SK-N-SH (cell line): Measurements from ENCODE around the gene IFNL3. TPM values are rescaled to one million over a fixed set of nuclear protein-coding genes. Genes with fewer than 3 reads are reported as not detected.

Experiments used
- CTCF ChIA-PET: fragments of 300-600, 350-600 bp; formaldehyde crosslinking; extraction: SDS; loops from one replicate; lab custom pipeline; 2021; lab: Yijun Ruan, JAX
- POLR2A ChIA-PET: fragments of 350-600 bp; sonication (Branson Sonifier 250); formaldehyde crosslinking; extraction: SDS; loops from one replicate; lab custom pipeline; 2020; ENCODE audit warnings: antibody characterized with exemption, inconsistent platforms; lab: Yijun Ruan, JAX
- DNase-seq: peaks from one replicate; pipeline ENCODE4 v3.0.0; 2012
- H2AFZ ChIP-seq: fragments of 200-600 bp; sonication (generic); 2 replicates; pipeline ENCODE4 v1.8.1; 2016; ENCODE audit warnings: antibody characterized with exemption, mild to moderate bottlenecking, low read depth
- H3F3A ChIP-seq: fragments of 200-600 bp; sonication (generic); replicated peaks from 2 replicates; pipeline ENCODE3; 2016; ENCODE audit warnings: antibody characterized with exemption, mild to moderate bottlenecking; ENCODE audit not compliant: insufficient read depth
- H3K27ac ChIP-seq, 2 experiments: fragments of 200-500 bp in 1 of 2; fragments of 200-600 bp in 1 of 2; sonication (Bioruptor generic) in 1 of 2; sonication (generic), shearing (Covaris generic) in 1 of 2; 2 replicates each; pipeline versions ENCODE4 v1.5.1 to v1.6.1; 2014 to 2016; ENCODE audit warnings: low read depth in 2 of 2, inconsistent platforms in 1 of 2, low read length in 1 of 2, mild to moderate bottlenecking in 1 of 2, mixed read lengths in 1 of 2
- H3K27me3 ChIP-seq: fragments of 200-600 bp; sonication (generic), shearing (Covaris generic); 2 replicates; pipeline ENCODE4 v1.6.1; 2016; ENCODE audit warnings: mixed run types; ENCODE audit not compliant: insufficient read depth
- H3K36me3 ChIP-seq, 2 experiments: fragments of 200-500 bp in 1 of 2; fragments of 200-600 bp in 1 of 2; sonication (Bioruptor generic) in 1 of 2; sonication (generic) in 1 of 2; replicated peaks in 1 of 2; 2 replicates each; pipeline versions ENCODE3 to v1.5.1; 2014 to 2016; ENCODE audit warnings: low read length in 1 of 2, mild to moderate bottlenecking in 1 of 2; ENCODE audit not compliant: insufficient read depth in 2 of 2, control insufficient read depth in 1 of 2
- H3K4me1 ChIP-seq, 2 experiments: fragments of 200-500 bp in 1 of 2; fragments of 200-600 bp in 1 of 2; sonication (Bioruptor generic) in 1 of 2; sonication (generic), shearing (Covaris generic) in 1 of 2; 2 replicates each; pipeline versions ENCODE4 v1.5.1 to v1.6.1; 2014 to 2016; ENCODE audit warnings: low read depth in 1 of 2, low read length in 1 of 2, mixed run types in 1 of 2; ENCODE audit not compliant: insufficient read depth in 2 of 2, control insufficient read depth in 1 of 2
- H3K4me2 ChIP-seq: fragments of 200-600 bp; sonication (generic), shearing (Covaris generic); 2 replicates; pipeline ENCODE4 v1.6.1; 2017; ENCODE audit warnings: mixed run types
- H3K4me3 ChIP-seq, 2 experiments: fragments of 200-500 bp in 1 of 2; fragments of 200-600 bp in 1 of 2; sonication (Bioruptor generic) in 1 of 2; sonication (generic), shearing (Covaris generic) in 1 of 2; 2 replicates each; pipeline versions ENCODE4 v1.5.1 to v1.8.1; 2014 to 2016; ENCODE audit warnings: low read depth in 2 of 2, inconsistent platforms in 1 of 2, low read length in 1 of 2, mild to moderate bottlenecking in 1 of 2, mixed read lengths in 1 of 2, moderate library complexity in 1 of 2
- H3K79me2 ChIP-seq: fragments of 200-600 bp; sonication (generic); 2 replicates; pipeline ENCODE4 v1.8.1; 2017; ENCODE audit warnings: mild to moderate bottlenecking; ENCODE audit not compliant: insufficient read depth
- H3K9ac ChIP-seq: fragments of 200-600 bp; sonication (generic); 2 replicates; pipeline ENCODE4 v1.6.1; 2017; ENCODE audit warnings: mixed run types
- H3K9me2 ChIP-seq: fragments of 200-600 bp; sonication (generic); 2 replicates; pipeline ENCODE4 v1.6.1; 2017; ENCODE audit warnings: mixed run types
- H3K9me3 ChIP-seq: fragments of 200-600 bp; sonication (generic); 2 replicates; pipeline ENCODE4 v1.6.1; 2017; ENCODE audit warnings: mixed run types, mild to moderate bottlenecking, moderate library complexity
- H4K20me1 ChIP-seq: fragments of 200-600 bp; sonication (generic); 2 replicates; pipeline ENCODE4 v1.6.1; 2017; ENCODE audit warnings: mild to moderate bottlenecking, mixed run types; ENCODE audit not compliant: insufficient read depth
- CHD2 ChIP-seq: fragments of 150-350 bp; IDR thresholded peaks from 2 replicates; pipeline ENCODE4 v1.6.1; 2018; ENCODE audit warnings: low read length; ENCODE audit not compliant: partially characterized antibody
- EP300 ChIP-seq, 2 experiments: IDR thresholded peaks; 2 replicates each; pipeline versions ENCODE4 v1.4.0 to v1.6.1; 2012; ENCODE audit warnings: borderline replicate concordance in 1 of 2, low read depth in 1 of 2, low read length in 1 of 2
- FOSL2 ChIP-seq: IDR thresholded peaks from 2 replicates; pipeline ENCODE4 v1.4.0; 2012; ENCODE audit warnings: low read depth, mild to moderate bottlenecking, moderate library complexity, borderline replicate concordance
- FOXJ3 ChIP-seq: sonication (generic); formaldehyde crosslinking; IDR thresholded peaks from 2 replicates; pipeline ENCODE4 v1.5.1; 2020; ENCODE audit warnings: mild to moderate bottlenecking, missing genetic modification reagents
- GABPA ChIP-seq: IDR thresholded peaks from 2 replicates; pipeline ENCODE4 v1.4.0; 2012; ENCODE audit warnings: low read depth, mild to moderate bottlenecking
- JUND ChIP-seq: IDR thresholded peaks from 2 replicates; pipeline ENCODE4 v1.4.0; 2012
- MXI1 ChIP-seq: IDR thresholded peaks from 2 replicates; pipeline ENCODE4 v1.6.1; 2012; ENCODE audit warnings: mild to moderate bottlenecking, low read depth, low read length, improper control_type of control experiment
- POLR2AphosphoS5 ChIP-seq: IDR thresholded peaks from 2 replicates; pipeline ENCODE4 v1.6.1; 2012; ENCODE audit warnings: low read depth, low read length
- RXRA ChIP-seq: IDR thresholded peaks from 2 replicates; pipeline ENCODE4 v1.4.0; 2012; ENCODE audit warnings: low read depth, mild to moderate bottlenecking, borderline replicate concordance
- TAF1 ChIP-seq: IDR thresholded peaks from 2 replicates; pipeline ENCODE4 v1.6.1; 2012; ENCODE audit warnings: low read depth, mild to moderate bottlenecking, low read length, moderate library complexity, borderline replicate concordance
- YY1 ChIP-seq: IDR thresholded peaks from 2 replicates; pipeline ENCODE4 v1.4.0; 2012; ENCODE audit warnings: low read depth, mild to moderate bottlenecking
- WGBS: methylation state at CpG from one replicate; pipeline ENCODE4 v1.1.6; 2017; ENCODE audit warnings: low lambda C conversion rate; 5-methylcytosine and 5-hydroxymethylcytosine counted together
- polyA plus RNA-seq, 3 experiments: library from polyadenylated mRNA; depleted of rRNA; stranded (reverse); fragments of >200 nt; gene quantifications; 2 replicates each; pipeline ENCODE4 v1.2.3, GENCODE V29; 2012
- TF ChIP-seq, protein P1 (sequence below): fragments of 150-350 bp; IDR thresholded peaks from 2 replicates; pipeline ENCODE4 v1.6.1; 2017; ENCODE audit warnings: antibody characterized with exemption, low read length, low read depth, borderline replicate concordance
- TF ChIP-seq, protein P2 (sequence below): fragments of 150-350 bp; IDR thresholded peaks from 2 replicates; pipeline ENCODE4 v1.6.1; 2016; ENCODE audit warnings: mild to moderate bottlenecking, low read depth, low read length
- TF ChIP-seq, protein P3 (sequence below): IDR thresholded peaks from 2 replicates; pipeline ENCODE4 v1.4.0; 2012; ENCODE audit warnings: low read depth, borderline replicate concordance
- TF ChIP-seq, protein P4 (sequence below): IDR thresholded peaks from 2 replicates; pipeline ENCODE4 v1.4.0; 2012; ENCODE audit warnings: low read depth, borderline replicate concordance
- TF ChIP-seq, protein P5 (sequence below): IDR thresholded peaks from 2 replicates; pipeline ENCODE4 v1.4.0; 2012; ENCODE audit warnings: low read depth
- TF ChIP-seq, protein P6 (sequence below): fragments of 200-600 bp; sonication (generic); IDR thresholded peaks from 2 replicates; pipeline ENCODE4 v1.6.1; 2017; ENCODE audit warnings: antibody characterized with exemption, mild to moderate bottlenecking, moderate library complexity

IFNL3 gene
- polyA plus RNA-seq, 1 of the 3 experiments (the other 2 are of a cell fraction), result not detected

DNA sequence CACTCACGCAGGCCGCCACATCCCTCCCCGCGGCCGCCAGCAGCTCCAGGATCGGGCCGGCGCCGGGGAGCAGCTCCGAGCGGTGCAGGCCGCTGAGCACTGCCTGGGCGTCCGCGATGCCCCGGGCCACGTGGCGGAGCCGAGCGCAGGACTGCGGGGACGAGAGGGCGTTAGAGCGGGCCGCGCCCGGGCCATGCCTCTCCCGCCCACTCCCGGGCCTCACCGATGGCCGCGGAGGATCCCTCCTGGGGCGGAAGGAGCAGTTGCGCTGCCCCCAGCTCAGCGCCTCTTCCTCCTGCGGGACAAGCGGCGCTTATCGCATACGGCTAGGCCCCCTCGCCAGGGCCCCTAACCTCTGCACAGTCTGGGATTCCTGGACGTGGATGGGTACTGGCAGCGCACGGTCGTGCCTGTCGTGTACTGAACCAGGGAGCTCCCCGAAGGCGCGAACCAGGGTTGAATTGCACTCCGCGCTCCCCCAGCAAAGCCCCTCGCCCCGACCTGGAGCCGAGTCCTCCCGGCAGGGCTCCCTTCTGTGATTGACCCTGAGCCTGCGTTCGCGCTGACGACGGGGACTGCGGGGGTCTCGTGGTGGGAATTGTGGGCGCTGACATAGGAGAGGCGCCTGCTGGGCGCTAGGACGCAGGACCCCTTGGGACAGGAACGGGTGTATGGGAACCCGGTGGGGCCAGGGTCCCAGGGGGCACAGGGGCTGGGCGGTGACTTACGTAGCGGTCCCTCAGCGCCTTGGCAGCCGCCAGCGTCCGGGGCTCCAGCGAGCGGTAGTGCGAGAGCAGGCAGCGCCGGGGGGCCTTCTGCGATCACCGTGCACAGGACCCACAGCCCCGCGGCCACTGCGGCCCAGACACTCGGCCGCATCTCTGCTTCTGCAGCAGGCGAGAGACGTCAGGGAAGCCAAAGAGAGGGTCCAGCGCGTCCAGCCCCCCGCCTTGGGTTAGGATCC is 3.2 kb upstream of the IFNL3 start:
- POLR2A ChIA-PET, result no interaction called here
- TF ChIP-seq, protein P1, sequence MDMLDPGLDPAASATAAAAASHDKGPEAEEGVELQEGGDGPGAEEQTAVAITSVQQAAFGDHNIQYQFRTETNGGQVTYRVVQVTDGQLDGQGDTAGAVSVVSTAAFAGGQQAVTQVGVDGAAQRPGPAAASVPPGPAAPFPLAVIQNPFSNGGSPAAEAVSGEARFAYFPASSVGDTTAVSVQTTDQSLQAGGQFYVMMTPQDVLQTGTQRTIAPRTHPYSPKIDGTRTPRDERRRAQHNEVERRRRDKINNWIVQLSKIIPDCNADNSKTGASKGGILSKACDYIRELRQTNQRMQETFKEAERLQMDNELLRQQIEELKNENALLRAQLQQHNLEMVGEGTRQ, result no peak
- TF ChIP-seq RXRA (no peak), MXI1 (no peak), FOXJ3 (CRISPR knock-in tag) (no peak), POLR2AphosphoS5 (no peak), YY1 (no peak), JUND (no peak), FOSL2 (no peak), GABPA (no peak), TAF1 (no peak), EP300 (IDR thresholded peaks at IDR 0.05; ENCODE audit: borderline replicate concordance in 1 of 2, low read depth in 1 of 2, low read length in 1 of 2) (no peak), CHD2 (no peak)
- TF ChIP-seq, protein P2, sequence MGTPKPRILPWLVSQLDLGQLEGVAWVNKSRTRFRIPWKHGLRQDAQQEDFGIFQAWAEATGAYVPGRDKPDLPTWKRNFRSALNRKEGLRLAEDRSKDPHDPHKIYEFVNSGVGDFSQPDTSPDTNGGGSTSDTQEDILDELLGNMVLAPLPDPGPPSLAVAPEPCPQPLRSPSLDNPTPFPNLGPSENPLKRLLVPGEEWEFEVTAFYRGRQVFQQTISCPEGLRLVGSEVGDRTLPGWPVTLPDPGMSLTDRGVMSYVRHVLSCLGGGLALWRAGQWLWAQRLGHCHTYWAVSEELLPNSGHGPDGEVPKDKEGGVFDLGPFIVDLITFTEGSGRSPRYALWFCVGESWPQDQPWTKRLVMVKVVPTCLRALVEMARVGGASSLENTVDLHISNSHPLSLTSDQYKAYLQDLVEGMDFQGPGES, result no peak
- TF ChIP-seq, protein P3, sequence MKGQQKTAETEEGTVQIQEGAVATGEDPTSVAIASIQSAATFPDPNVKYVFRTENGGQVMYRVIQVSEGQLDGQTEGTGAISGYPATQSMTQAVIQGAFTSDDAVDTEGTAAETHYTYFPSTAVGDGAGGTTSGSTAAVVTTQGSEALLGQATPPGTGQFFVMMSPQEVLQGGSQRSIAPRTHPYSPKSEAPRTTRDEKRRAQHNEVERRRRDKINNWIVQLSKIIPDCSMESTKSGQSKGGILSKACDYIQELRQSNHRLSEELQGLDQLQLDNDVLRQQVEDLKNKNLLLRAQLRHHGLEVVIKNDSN, result no peak
- TF ChIP-seq, protein P4, sequence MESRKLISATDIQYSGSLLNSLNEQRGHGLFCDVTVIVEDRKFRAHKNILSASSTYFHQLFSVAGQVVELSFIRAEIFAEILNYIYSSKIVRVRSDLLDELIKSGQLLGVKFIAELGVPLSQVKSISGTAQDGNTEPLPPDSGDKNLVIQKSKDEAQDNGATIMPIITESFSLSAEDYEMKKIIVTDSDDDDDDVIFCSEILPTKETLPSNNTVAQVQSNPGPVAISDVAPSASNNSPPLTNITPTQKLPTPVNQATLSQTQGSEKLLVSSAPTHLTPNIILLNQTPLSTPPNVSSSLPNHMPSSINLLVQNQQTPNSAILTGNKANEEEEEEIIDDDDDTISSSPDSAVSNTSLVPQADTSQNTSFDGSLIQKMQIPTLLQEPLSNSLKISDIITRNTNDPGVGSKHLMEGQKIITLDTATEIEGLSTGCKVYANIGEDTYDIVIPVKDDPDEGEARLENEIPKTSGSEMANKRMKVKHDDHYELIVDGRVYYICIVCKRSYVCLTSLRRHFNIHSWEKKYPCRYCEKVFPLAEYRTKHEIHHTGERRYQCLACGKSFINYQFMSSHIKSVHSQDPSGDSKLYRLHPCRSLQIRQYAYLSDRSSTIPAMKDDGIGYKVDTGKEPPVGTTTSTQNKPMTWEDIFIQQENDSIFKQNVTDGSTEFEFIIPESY, result no peak
- TF ChIP-seq, protein P5, sequence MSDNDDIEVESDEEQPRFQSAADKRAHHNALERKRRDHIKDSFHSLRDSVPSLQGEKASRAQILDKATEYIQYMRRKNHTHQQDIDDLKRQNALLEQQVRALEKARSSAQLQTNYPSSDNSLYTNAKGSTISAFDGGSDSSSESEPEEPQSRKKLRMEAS, result no peak
- TF ChIP-seq, protein P6, sequence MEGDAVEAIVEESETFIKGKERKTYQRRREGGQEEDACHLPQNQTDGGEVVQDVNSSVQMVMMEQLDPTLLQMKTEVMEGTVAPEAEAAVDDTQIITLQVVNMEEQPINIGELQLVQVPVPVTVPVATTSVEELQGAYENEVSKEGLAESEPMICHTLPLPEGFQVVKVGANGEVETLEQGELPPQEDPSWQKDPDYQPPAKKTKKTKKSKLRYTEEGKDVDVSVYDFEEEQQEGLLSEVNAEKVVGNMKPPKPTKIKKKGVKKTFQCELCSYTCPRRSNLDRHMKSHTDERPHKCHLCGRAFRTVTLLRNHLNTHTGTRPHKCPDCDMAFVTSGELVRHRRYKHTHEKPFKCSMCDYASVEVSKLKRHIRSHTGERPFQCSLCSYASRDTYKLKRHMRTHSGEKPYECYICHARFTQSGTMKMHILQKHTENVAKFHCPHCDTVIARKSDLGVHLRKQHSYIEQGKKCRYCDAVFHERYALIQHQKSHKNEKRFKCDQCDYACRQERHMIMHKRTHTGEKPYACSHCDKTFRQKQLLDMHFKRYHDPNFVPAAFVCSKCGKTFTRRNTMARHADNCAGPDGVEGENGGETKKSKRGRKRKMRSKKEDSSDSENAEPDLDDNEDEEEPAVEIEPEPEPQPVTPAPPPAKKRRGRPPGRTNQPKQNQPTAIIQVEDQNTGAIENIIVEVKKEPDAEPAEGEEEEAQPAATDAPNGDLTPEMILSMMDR, result no peak
- H3K9me3 ChIP-seq, result no peaks in the 10 kb centered on the region
- H3K4me2 ChIP-seq, result no peak overlapping the region
- DNase-seq, result no peak
- no peaks in the 10 kb centered on the region for H3K79me2 ChIP-seq
- no peak overlapping the region for H3K9ac ChIP-seq
- CTCF ChIA-PET, result no interaction called here
- H3K36me3 ChIP-seq, result no peaks in the 10 kb centered on the region
- no peak overlapping the region for H3K27ac ChIP-seq
- no peaks in the 10 kb centered on the region for H3F3A ChIP-seq
- H3K27me3 ChIP-seq, result peaks cover 4% of the 10 kb centered on the region; the same call in 1 of the 2 replicates
- H4K20me1 ChIP-seq, result no peaks in the 10 kb centered on the region
- H3K4me3 ChIP-seq, result no peak overlapping the region
- peaks cover 0 to 3% of the 10 kb centered on the region in 2 experiments; a peak in 1 of 4 replicates for H3K4me1 ChIP-seq
- H2AFZ ChIP-seq, result no peak overlapping the region
- 86% methylated on average over 47 of the region's 92 CpGs for WGBS
- H3K9me2 ChIP-seq, result no peaks in the 10 kb centered on the region
